ENCODE measurements around the gene SLC6A12.

DNA sequence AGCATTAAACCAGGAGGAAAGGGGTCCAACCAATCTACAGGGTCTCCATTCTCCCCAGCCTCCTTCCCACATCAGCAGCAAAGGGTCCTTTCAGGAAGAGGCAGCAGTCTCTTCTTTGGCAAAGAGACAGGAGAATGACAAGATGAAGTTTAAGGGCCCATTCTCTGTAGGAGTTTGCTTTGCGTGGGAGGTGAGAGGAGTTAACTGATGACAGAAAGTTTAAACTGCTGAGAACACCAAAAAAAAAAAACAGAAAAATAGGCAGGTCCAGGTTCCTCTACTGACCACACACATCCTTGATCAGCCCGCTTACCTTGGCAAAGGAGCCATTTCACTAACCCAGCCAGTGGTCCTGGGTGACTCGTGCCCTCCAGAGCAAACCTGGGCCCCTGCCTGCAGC, 43.0 kb upstream of the SLC6A12 start:
- TF ChIP-seq, protein P1, sequence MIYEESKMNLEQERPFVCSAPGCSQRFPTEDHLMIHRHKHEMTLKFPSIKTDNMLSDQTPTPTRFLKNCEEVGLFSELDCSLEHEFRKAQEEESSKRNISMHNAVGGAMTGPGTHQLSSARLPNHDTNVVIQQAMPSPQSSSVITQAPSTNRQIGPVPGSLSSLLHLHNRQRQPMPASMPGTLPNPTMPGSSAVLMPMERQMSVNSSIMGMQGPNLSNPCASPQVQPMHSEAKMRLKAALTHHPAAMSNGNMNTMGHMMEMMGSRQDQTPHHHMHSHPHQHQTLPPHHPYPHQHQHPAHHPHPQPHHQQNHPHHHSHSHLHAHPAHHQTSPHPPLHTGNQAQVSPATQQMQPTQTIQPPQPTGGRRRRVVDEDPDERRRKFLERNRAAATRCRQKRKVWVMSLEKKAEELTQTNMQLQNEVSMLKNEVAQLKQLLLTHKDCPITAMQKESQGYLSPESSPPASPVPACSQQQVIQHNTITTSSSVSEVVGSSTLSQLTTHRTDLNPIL (CRISPR knock-in tag; IDR thresholded peaks at IDR 0.05; ENCODE audit: low read depth), result no peak
- TF ChIP-seq OSR1 (CRISPR knock-in tag; IDR thresholded peaks at IDR 0.05), result no peak
- TF ChIP-seq SNAI2 (CRISPR knock-in tag; IDR thresholded peaks at IDR 0.05), result no peak
- TF ChIP-seq ISL1 (CRISPR knock-in tag; IDR thresholded peaks at IDR 0.05), result no peak
- TF ChIP-seq, protein P2, sequence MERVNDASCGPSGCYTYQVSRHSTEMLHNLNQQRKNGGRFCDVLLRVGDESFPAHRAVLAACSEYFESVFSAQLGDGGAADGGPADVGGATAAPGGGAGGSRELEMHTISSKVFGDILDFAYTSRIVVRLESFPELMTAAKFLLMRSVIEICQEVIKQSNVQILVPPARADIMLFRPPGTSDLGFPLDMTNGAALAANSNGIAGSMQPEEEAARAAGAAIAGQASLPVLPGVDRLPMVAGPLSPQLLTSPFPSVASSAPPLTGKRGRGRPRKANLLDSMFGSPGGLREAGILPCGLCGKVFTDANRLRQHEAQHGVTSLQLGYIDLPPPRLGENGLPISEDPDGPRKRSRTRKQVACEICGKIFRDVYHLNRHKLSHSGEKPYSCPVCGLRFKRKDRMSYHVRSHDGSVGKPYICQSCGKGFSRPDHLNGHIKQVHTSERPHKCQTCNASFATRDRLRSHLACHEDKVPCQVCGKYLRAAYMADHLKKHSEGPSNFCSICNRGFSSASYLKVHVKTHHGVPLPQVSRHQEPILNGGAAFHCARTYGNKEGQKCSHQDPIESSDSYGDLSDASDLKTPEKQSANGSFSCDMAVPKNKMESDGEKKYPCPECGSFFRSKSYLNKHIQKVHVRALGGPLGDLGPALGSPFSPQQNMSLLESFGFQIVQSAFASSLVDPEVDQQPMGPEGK (CRISPR knock-in tag; IDR thresholded peaks at IDR 0.05; ENCODE audit: borderline replicate concordance), result no peak
- TF ChIP-seq ARNTL (CRISPR knock-in tag; IDR thresholded peaks at IDR 0.05; ENCODE audit: borderline replicate concordance, low read depth), result no peak
- TF ChIP-seq RARB (CRISPR knock-in tag; IDR thresholded peaks at IDR 0.05), result no peak
- no peak for TF ChIP-seq ZFP30 (CRISPR knock-in tag; IDR thresholded peaks at IDR 0.05)
- no peak for TF ChIP-seq ZNF8 (CRISPR knock-in tag; IDR thresholded peaks at IDR 0.05)
- no peak for TF ChIP-seq ZFP3 (CRISPR knock-in tag; IDR thresholded peaks at IDR 0.05)
- TF ChIP-seq CSDC2 (CRISPR knock-in tag; IDR thresholded peaks at IDR 0.05), result no peak
- TF ChIP-seq ZNF70 (CRISPR knock-in tag; IDR thresholded peaks at IDR 0.05), result no peak
